Osteoblast (primary cell): ENCODE results near the gene ZNF460. TPM values are rescaled to one million over a fixed set of nuclear protein-coding genes. Genes with fewer than 3 reads are reported as not detected.

Experiments
- DNase-seq: peaks from one replicate; pipeline ENCODE4 v3.0.0; 2011; ENCODE audit warnings: low spot score, mixed read lengths; ENCODE audit not compliant: insufficient read length; ENCODE audit errors: missing footprints
- H2AFZ ChIP-seq: 2 replicates; pipeline ENCODE4 v1.6.0; 2011; ENCODE audit warnings: mild to moderate bottlenecking, low read length
- H3K27ac ChIP-seq: 2 replicates; pipeline ENCODE4 v1.5.1; 2011; ENCODE audit warnings: mild to moderate bottlenecking, low read depth, low read length, moderate library complexity
- H3K27me3 ChIP-seq: 2 replicates; pipeline ENCODE4 v1.6.0; 2012; ENCODE audit warnings: mild to moderate bottlenecking, control low read depth, inconsistent platforms, low read length, moderate library complexity; ENCODE audit not compliant: insufficient read depth
- H3K36me3 ChIP-seq: 2 replicates; pipeline ENCODE4 v1.5.1; 2011; ENCODE audit warnings: mild to moderate bottlenecking, low read length, control low read depth, moderate library complexity; ENCODE audit not compliant: insufficient read depth
- H3K4me1 ChIP-seq: 2 replicates; pipeline ENCODE4 v1.5.1; 2011; ENCODE audit warnings: mild to moderate bottlenecking, low read length, control low read depth, moderate library complexity; ENCODE audit not compliant: insufficient read depth
- H3K4me2 ChIP-seq: 2 replicates; pipeline ENCODE4 v1.6.0; 2011; ENCODE audit warnings: mild to moderate bottlenecking, low read length; ENCODE audit not compliant: insufficient read depth
- H3K4me3 ChIP-seq: fragments of 200-600 bp; sonication (generic); 3 replicates; pipeline ENCODE4 v1.5.1; 2012; ENCODE audit warnings: mild to moderate bottlenecking, low read length, inconsistent platforms; ENCODE audit not compliant: insufficient read depth
- H3K79me2 ChIP-seq: 2 replicates; pipeline ENCODE4 v1.6.0; 2012; ENCODE audit warnings: mild to moderate bottlenecking, low read length, control low read depth, inconsistent platforms; ENCODE audit not compliant: insufficient read depth
- H3K9me3 ChIP-seq: 2 replicates; pipeline ENCODE4 v1.5.1; 2011; ENCODE audit warnings: low read depth, low read length, control low read depth
- H4K20me1 ChIP-seq: 2 replicates; pipeline ENCODE4 v1.6.0; 2012; ENCODE audit warnings: mild to moderate bottlenecking, low read length, control low read depth; ENCODE audit not compliant: insufficient read depth
- total RNA-seq: library from RNA; depleted of rRNA; stranded (reverse); fragments of >200 nt; gene quantifications from 2 replicates; pipeline ENCODE4 v1.2.3, GENCODE V29; 2012
- TF ChIP-seq, protein P1 (sequence below): IDR thresholded peaks from 2 replicates; pipeline ENCODE4 v1.5.1; 2011; ENCODE audit warnings: mild to moderate bottlenecking, low read depth, low read length, moderate library complexity; ENCODE audit errors: extremely low read depth

The ZNF460 gene
- total RNA-seq, 1 donor, result 115 TPM

DNA sequence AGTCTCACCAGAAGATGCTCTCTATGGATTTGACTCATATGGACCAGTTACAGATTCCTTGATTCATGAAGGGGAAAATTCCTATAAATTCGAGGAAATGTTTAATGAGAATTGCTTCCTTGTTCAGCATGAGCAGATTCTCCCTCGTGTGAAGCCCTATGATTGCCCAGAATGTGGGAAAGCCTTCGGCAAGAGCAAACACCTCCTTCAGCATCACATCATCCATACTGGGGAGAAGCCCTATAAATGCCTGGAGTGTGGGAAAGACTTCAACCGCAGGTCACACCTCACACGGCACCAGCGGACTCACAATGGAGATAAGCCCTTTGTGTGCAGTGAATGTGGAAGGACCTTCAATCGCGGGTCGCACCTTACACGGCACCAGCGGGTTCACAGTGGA lies 10.7 kb downstream of the ZNF460 start:
- no peaks in the 10 kb centered on the region for H3K27me3 ChIP-seq

DNA sequence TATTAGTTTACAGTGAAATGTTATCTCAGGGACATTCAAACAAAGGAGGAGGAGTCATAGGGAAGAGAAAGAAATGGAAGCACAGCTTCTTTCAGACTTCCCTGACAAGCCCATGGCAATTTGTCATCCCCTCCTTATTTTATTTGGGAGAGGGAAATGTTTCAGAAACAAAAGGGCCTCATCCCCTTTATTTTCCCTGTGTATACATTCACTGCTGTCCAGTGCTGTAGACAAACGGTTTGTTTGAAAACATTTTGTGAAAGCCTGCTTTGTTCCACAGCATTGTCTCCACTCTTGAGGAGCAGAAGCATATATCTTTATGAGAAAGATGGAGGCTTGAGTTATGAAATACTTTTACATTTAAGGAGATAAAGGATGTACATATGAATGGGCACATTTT lies 12.3 kb downstream of the ZNF460 start:
- no peak overlapping the region for H3K27ac ChIP-seq
- no peaks in the 10 kb centered on the region for H3K4me1 ChIP-seq
- peaks cover 24% of the 10 kb centered on the region for H3K9me3 ChIP-seq
- peaks cover 93% of the 10 kb centered on the region for H3K79me2 ChIP-seq
- TF ChIP-seq, protein P1, sequence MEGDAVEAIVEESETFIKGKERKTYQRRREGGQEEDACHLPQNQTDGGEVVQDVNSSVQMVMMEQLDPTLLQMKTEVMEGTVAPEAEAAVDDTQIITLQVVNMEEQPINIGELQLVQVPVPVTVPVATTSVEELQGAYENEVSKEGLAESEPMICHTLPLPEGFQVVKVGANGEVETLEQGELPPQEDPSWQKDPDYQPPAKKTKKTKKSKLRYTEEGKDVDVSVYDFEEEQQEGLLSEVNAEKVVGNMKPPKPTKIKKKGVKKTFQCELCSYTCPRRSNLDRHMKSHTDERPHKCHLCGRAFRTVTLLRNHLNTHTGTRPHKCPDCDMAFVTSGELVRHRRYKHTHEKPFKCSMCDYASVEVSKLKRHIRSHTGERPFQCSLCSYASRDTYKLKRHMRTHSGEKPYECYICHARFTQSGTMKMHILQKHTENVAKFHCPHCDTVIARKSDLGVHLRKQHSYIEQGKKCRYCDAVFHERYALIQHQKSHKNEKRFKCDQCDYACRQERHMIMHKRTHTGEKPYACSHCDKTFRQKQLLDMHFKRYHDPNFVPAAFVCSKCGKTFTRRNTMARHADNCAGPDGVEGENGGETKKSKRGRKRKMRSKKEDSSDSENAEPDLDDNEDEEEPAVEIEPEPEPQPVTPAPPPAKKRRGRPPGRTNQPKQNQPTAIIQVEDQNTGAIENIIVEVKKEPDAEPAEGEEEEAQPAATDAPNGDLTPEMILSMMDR, result no peak
- no peaks in the 10 kb centered on the region for H3K27me3 ChIP-seq
- peaks cover 79% of the 10 kb centered on the region for H3K36me3 ChIP-seq
- H4K20me1 ChIP-seq, result peaks cover 15% of the 10 kb centered on the region
- H2AFZ ChIP-seq, result no peak overlapping the region
- H3K4me3 ChIP-seq, result no peak overlapping the region
- DNase-seq, result no peak
- no peak overlapping the region for H3K4me2 ChIP-seq

More for the DNA sequence above, 10.7 kb downstream of the ZNF460 start:
- H3K79me2 ChIP-seq, result peaks cover 96% of the 10 kb centered on the region
- peaks cover 93% of the 10 kb centered on the region for H3K36me3 ChIP-seq
- DNase-seq, result no peak
- H3K4me1 ChIP-seq, result no peaks in the 10 kb centered on the region
- H3K4me3 ChIP-seq, result no peak overlapping the region
- TF ChIP-seq, protein P1, result no peak
- H3K27ac ChIP-seq, result no peak overlapping the region
- peaks cover 21% of the 10 kb centered on the region for H4K20me1 ChIP-seq
- H3K4me2 ChIP-seq, result no peak overlapping the region
- peaks cover 24% of the 10 kb centered on the region for H3K9me3 ChIP-seq
- H2AFZ ChIP-seq, result no peak overlapping the region

DNA sequence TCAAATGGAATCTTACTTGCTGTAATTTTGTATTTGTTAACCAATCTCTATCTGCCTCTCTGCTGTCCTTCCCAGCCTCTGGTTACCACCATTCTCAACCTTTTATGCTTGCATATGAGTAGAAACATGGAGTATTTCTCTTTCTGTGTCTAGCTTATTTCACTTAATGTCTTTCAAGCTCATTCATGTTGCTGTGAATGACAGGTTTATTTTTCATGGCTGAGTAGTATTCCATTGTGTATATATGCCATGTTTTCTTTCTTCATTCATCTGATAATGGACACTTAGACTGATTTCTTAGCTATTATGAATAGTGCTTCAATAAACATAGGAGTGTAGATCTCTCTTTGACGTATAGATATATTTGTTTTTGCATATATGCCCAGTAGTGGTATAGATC lies 13.4 kb downstream of the ZNF460 start:
- Histone ChIP-seq H3K27ac (no peak overlapping the region), H2AFZ (no peak overlapping the region), H3K79me2 (peaks cover 90% of the 10 kb centered on the region), H3K4me2 (no peak overlapping the region), H3K4me3 (no peak overlapping the region), H3K36me3 (peaks cover 69% of the 10 kb centered on the region), H3K27me3 (no peaks in the 10 kb centered on the region), H3K9me3 (peaks cover 24% of the 10 kb centered on the region), H3K4me1 (no peaks in the 10 kb centered on the region), H4K20me1 (peaks cover 17% of the 10 kb centered on the region)
- DNase-seq, result no peak
- TF ChIP-seq, protein P1, result no peak

DNA sequence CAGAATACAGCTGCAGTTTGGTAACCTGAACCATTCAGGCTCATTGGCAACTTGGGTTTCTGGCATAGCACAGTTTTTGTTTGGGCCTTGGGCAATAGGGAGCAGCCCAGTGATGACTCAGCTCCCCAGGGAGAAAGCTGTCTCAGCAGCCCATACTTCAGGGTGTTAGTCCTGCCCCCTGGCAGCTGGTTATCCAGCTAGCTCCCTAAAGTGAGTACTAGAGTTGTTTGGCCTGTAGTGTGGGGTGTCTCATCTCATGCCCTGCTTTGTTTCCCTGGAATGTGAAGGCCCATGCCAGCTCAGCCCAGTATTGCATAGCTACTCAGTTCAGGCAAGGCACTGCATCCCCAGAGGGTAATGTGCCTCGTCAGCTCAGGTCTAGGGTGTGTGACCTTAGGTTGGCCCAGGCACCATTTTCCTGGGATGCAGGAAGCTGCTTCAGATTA lies 21.8 kb downstream of the ZNF460 start:
- Histone ChIP-seq H3K4me2 (peak overlapping the region; percentile 34), H3K27ac (peak overlapping the region; percentile 77), H4K20me1 (peaks cover 25% of the 10 kb centered on the region), H3K9me3 (no peaks in the 10 kb centered on the region), H3K27me3 (no peaks in the 10 kb centered on the region), H3K4me3 (no peak overlapping the region), H3K79me2 (peaks cover 39% of the 10 kb centered on the region), H3K36me3 (peaks cover 29% of the 10 kb centered on the region), H3K4me1 (peaks cover 18% of the 10 kb centered on the region), H2AFZ (no peak overlapping the region)
- TF ChIP-seq, protein P1, result no peak
- peak; percentile 89 for DNase-seq
